Loucy (cell line): ENCODE results near the gene ZFR2.

ENCODE experiments used
- CTCF ChIP-seq: fragments of 200-600 bp; sonication (generic); conservative IDR thresholded peaks from 2 replicates; pipeline ENCODE4 v1.5.1; 2014; ENCODE audit warnings: mild to moderate bottlenecking, antibody characterized with exemption, low read length
- EZH2phosphoT487 ChIP-seq: fragments of 200-600 bp; IDR thresholded peaks from 2 replicates; pipeline ENCODE4 v1.6.1; 2018; ENCODE audit warnings: antibody characterized with exemption, mild to moderate bottlenecking, moderate library complexity, borderline replicate concordance

GRCh38 chr19:3881272-3882040 is 12.6 kb upstream of the ZFR2 start:
- TF ChIP-seq CTCF (no peak), EZH2phosphoT487 (no peak)
